Liver (tissue), 3 donors: ENCODE results near the gene KCNS3.

ENCODE experiments used
- RXRA ChIP-seq, 2 donors: IDR thresholded peaks; 2 replicates each; pipeline ENCODE4 v1.6.1; 2017 to 2018; ENCODE audit warnings: antibody characterized with exemption in 2 of 2, mild to moderate bottlenecking in 1 of 2
- TAF1 ChIP-seq: conservative IDR thresholded peaks from 2 replicates; pipeline ENCODE4 v1.6.1; 2016; ENCODE audit warnings: antibody characterized with exemption, mild to moderate bottlenecking
- TF ChIP-seq, protein P1 (sequence below): fragments of 150-350 bp; IDR thresholded peaks from 2 replicates; pipeline ENCODE4 v1.5.1; 2017; ENCODE audit warnings: improper control_type of control experiment, low read depth, low read length; ENCODE audit not compliant: missing input control
- TF ChIP-seq, protein P2 (sequence below): IDR thresholded peaks from 2 replicates; pipeline ENCODE4 v1.6.1; 2016; ENCODE audit warnings: antibody characterized with exemption
- donor health status: healthy.
- donor health status: healthy.

DNA sequence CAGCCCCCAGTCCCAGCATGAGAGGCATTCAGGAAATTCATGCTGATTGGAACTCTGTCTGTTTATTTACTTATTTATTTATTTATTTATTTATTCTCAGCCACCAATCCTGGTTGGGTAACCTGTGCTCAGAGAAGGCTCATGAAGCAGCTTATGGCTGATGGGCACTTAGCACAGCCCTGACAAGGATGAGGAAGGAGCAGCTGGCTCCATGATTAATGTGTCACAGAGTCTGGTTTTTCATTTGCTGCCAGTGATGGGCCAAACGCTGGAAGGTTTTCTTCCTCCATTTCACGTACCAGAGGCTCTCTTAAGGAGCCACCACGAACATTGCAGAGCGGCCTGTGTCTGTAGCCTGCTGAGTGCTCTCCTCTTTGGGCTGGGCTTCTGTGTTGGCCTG lies 28.3 kb upstream of the KCNS3 start:
- no peak for TF ChIP-seq TAF1
- TF ChIP-seq, protein P1, sequence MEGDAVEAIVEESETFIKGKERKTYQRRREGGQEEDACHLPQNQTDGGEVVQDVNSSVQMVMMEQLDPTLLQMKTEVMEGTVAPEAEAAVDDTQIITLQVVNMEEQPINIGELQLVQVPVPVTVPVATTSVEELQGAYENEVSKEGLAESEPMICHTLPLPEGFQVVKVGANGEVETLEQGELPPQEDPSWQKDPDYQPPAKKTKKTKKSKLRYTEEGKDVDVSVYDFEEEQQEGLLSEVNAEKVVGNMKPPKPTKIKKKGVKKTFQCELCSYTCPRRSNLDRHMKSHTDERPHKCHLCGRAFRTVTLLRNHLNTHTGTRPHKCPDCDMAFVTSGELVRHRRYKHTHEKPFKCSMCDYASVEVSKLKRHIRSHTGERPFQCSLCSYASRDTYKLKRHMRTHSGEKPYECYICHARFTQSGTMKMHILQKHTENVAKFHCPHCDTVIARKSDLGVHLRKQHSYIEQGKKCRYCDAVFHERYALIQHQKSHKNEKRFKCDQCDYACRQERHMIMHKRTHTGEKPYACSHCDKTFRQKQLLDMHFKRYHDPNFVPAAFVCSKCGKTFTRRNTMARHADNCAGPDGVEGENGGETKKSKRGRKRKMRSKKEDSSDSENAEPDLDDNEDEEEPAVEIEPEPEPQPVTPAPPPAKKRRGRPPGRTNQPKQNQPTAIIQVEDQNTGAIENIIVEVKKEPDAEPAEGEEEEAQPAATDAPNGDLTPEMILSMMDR: no peak
- no peak for TF ChIP-seq RXRA (IDR thresholded peaks at IDR 0.05)
- TF ChIP-seq, protein P2, sequence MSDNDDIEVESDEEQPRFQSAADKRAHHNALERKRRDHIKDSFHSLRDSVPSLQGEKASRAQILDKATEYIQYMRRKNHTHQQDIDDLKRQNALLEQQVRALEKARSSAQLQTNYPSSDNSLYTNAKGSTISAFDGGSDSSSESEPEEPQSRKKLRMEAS: no peak
